ENCODE data around the gene AK2.
"Not testable (repeated sequence)": the region's sequence is repeated elsewhere in the genome, so short reads cannot be mapped to it uniquely, and the experiment has no call there.

The AK2 gene

DNA sequence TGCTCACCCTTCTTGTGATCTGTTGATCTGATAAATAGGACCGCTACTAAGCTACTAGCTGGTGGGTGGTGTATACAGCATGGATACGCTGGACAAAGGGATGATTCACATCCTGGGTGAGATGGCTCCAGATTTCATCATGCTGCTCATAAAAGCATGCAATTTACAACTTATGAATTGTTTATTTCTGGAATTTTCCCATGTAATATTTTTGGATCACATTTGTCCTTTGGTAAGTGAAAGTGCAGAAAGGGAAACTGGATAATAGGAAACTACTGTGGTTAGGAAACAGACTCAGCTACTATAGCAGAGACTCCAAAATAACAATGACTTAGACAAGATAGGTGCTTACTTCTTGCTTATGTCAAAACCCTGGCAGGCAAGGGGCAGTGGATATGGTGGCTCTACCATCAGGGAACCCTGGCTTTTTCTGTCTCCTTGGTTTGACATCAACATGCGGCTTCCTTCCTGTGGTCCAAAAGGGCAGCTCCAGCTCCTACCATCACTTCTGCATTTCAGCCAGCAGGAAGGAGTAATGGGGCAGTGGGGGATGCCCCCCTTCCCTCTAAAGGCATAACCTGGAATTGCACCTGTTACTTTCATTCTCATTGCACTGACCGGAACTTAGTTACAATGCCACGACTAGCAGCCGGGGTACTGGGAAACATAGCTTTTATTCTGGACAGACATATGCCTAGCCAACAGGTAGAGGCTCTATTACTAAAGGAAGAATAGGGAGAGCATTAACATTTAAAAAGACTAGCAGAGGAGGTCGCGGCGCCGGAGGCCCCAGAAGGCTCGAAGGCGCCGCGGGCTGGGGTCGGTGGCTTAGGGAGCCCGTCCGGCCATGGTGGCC lies 13.8 kb upstream of the AK2 start:
- DNase-seq = no peak

DNA sequence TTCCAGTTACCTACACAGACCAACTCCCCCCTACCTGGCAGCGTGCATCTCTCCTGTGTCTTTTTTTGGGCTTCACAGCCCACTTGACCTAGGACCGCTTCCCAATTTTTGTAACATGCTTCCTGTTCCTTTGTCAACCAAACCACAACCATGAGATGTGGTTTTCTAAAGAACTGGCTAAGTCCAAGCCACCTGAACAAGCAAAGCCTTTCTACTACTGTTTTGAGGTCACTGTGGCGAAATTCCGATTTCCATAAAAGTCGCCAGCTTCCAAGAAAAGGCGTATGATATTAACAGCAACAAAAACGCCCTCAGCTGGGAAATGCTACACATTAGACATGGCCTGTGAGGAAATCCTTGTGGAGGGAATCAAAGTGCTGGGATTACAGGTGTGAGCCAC lies 12.7 kb upstream of the AK2 start:
- no peak for DNase-seq

GRCh38 chr1:33048426-33048825 lies 11.7 kb upstream of the AK2 start:
- DNase-seq = no peak

DNA sequence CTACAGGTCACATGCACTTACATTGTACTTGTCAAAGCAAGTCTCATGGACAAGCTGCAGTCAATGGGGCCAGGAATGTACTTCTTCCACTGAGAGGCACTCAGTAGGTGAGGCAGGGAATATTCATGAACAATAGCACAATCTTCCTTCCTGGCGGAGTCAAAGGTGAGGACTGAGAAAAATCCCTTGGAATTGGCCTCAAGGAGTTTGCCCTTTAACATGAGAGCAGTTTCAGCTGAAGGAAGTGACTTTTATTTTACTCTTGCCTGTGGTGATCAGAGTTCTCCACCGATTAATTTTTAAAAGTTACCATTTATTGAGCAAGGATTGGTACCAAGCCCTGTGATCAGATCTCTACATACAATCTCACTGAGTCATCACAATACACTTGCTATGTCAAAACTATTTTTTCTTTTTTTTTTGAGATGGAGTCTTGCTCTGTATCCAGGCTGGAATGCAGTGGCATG lies 11.2 kb upstream of the AK2 start:
- DNase-seq = no peak

DNA sequence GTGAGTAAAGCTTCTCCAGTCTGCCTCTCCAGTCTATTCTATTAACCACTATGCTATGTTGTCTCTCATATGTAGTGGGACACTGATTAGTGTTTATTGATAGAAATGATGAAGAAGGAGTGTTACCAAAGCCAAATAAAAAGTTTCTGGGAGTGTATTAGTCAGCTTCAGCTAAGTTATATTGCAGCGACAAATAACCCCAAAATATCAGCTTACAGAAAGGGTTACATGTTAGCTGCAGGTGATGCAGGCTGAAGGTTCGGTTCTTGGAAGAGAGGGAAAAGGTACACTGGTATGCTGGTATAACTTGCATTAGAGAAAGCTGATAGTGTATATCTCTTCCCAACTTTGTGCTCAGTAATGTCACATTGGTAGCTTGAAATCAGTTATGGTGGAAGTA lies 10.6 kb upstream of the AK2 start:
- DNase-seq = no peak

DNA sequence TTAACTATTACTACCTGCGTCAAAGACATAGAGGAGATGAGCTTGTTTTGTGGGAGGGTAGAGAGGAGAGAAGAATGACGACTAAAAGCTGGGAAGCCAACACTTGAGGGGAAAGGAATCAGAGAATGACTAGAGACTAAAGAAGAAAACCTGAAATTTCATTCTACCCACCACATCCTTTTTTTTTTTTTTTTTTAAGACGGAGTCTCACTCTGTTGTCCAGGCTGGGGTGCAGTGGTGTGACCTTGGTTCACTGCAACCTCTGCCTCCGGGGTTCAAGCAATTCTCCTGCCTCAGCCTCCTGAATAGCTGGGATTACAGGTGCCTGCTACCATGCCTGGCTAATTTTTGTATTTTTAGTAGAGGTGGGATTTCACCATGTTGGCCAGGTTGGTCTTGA lies 9.6 kb upstream of the AK2 start:
- DNase-seq = not testable (repeated sequence)

DNA sequence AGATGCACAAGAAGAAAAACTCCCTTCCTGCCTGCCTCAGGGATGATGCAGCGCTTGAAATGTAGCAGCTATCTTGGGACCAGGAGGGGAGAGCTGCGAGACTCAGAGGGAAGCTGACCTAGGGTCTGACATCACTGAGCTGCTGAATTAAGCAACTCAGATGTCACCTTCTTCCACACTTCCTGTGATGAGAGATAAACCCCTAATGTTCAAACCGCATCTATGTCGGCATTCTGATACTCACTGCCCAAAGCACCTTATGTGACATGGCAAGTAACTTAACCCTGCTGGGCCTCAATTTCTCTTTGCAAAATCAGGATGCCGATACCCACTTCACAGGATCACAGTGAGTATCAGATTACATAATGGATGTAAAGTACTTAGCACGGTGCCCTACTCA lies 9.1 kb upstream of the AK2 start:
- DNase-seq = no peak

DNA sequence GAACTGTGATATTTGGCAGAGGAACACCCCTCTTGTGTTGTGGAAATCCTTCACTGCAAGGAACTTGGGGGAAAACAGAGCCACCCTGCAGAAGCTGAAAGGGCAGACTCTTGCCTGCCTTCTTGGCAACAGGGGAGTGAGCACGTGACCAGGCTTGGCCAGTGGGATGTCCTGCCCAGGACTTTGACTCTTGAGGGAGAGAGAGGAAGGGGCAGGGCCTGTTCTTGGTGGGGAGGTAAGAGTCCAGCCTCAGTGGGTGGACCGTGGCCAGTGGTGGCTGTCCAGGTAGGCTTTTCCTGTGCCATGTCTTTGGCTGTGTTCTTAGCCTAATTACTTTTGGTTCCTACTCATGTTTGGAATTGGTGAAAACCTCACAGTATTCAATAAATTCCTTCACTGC lies 8.6 kb upstream of the AK2 start:
- DNase-seq = no peak

DNA sequence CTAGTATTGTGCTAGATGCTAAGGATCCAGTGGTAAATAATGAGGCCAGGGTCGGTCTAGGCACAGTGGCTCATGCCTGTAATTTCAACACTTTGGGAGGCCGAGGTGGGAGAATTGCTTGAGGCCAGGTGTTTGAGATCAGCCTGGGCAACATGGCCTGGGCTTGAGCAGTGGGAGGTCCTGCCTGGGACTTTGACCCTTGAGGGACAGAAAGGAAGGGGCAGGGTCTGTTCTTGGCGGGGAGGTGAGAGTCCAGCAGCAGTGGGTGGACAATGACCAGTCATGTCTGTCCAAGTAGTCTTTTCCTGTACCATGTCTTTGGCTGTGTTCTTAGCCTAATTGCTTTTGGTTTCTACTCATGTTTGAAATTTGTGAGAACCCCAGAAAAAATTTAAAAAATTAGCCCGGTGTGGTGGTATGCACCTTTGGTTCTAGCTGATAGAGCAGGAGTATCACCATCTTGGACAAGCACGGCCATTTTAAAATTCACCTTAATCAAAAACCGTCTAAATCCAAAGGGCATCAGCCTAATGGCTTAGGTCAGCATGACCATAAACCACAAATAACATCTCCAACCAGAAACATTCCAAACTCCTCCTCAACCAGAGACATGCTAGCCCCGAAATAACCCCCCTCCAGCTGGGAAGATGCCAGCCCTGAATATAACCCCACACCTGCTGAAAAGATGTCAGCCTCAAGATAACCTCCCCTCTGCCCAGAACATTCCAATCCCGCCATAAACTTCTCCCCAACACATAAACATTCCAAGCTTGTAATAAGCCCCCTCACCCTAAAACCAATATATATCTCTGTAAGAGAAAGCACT lies 6.8 kb upstream of the AK2 start:
- DNase-seq = no peak

- DNase-seq = no peak
Observed at GRCh38 chr1:33042831-33043230, 6.1 kb upstream of the AK2 start.

DNA sequence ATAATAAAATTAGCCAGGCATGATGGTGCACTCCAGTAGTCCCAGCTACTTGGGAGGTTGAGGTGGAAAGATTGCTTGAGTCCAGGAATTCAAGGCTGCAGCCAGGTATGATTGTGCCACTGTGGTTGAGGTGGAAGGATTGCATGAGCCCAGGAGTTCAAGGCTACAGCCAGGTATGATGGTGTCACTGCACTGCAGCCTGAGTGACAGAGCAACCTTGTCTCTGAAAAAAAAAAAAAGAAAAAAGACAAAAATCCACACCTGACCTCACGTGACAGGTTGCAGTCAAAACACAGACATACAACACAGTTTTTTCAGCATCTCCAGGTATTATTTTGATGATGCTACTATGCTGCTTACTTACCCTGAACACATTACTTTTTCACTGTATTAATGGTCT lies 4.3 kb upstream of the AK2 start:
- no peak for DNase-seq

DNA sequence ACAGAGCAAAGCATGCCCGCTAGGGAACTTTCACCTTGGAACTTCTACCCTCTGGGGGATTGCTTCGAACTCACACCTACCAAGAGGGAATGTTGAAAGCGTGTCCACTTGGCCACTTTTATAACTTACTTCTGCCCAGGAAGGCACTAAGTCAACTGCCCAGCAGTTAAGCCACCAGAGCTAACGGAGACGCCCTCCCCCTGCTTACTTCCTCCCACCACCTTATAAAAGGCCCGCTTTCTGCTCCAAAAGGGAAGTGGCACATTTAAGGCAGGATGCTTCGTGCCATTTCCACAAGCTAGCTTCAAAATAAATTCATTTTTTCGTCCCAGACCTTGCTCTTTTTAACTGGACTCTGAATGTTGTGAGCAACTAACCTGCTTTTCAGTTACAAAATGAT lies 3.2 kb upstream of the AK2 start:
- DNase-seq = no peak

GRCh38 chr1:33036051-33036525 lies 595 bp downstream of the AK2 start:
- DNase-seq = no peak

GRCh38 chr1:33032126-33032869 lies 4.4 kb downstream of the AK2 start:
- DNase-seq = no peak

- DNase-seq = no peak
Observed at GRCh38 chr1:33031506-33031905, 5.2 kb downstream of the AK2 start.

- DNase-seq = no peak
Observed at GRCh38 chr1:33030575-33030974, 6.1 kb downstream of the AK2 start.

- no peak for DNase-seq
Observed at GRCh38 chr1:33029921-33030320, 6.8 kb downstream of the AK2 start.

DNA sequence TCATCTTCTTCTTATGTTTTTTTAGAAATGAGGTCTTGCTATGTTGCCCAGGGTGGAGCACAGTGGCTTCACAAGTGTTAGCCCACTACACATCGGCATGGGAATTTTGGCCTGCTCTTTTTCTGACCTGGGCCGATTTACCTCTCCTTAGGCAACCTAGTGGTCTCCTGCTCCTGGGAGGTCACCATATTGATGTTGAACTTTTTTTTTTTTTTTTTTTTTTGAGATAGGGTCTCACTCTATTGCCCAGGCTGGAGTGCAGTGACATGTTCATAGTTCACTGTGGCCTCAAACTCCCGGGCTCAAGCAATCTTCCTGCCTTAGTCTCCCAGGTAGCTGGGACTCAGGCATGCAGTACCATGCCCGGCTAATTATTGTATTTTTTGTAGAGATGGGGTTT lies 7.5 kb downstream of the AK2 start:
- DNase-seq = no peak

- no peak for DNase-seq
Observed at GRCh38 chr1:33025761-33026160, 10.9 kb downstream of the AK2 start.

GRCh38 chr1:33025180-33025569 lies 11.5 kb downstream of the AK2 start:
- DNase-seq = no peak

DNA sequence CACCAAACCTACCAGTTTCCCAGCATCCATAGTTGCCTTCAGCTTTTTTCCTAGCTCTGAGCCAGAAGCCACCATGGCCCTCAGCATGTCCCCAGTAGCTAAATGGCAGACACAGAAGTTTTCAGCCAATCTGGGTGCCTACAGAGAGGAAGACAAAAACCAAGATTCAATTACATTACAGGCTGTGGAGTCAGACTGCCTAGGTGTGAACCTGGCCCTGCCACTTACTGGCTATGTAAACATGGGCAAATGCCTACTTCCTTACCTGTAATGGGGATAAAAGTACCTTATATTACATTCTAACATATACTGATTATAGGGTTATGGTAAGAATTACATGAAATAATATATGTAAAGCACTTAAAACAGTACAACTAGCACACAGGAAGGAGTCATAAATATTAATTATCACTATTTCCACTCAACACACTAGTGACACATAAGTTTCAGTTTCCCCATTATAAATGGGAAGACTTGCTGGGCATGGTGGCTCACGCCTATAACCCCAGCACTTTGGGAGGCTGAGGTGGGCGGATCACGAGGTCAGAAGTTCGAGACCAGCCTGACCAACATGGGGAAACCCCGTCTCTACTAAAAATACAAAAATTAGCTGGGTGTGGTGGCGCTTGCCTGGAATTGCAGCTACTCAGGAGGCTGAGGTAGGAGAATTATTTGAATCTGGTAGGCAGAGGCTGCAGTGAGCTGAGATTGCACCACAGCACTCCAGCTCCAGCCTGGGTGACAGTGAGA lies 12.1 kb downstream of the AK2 start:
- not testable (repeated sequence) for DNase-seq

DNA sequence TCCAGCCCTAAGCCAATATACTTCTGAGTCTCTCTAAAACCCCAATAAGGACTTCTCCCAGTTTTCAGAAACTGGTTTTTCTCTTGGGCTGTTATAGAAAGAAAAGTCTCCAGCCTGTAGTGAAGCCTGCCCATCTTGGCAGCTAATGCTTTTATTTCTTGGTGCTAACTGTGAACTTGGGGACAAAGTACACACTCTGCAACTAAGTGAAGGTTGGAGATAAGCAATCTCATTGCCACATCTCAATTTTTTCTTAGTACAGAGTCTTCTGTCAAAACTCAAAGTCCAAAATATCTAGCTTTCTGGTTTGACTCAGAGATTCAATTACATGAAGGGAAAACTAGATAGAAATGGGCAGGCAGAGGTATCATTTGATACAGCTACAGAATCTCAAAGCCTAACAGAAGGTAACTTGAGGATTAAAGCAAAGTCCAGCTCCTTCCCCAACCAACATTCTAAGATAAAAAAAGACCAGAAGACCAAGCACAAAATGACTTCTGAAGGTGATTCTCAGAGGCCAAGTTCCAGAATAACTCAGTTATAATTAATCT lies 14.0 kb downstream of the AK2 start:
- DNase-seq = no peak
